Esophagus squamous epithelium (tissue), 5 donors: ENCODE data around the gene GPR78. TPM values are rescaled to one million over a fixed set of nuclear protein-coding genes. Genes with fewer than 3 reads are reported as not detected.

Source experiments
- DNase-seq: peaks from one replicate; lab custom pipeline; 2025; lab: John Stamatoyannopoulos, UW
- H3K27ac ChIP-seq, 4 donors: fragments of 200-600 bp; sonication (generic); one replicate each; pipeline ENCODE4 v1.5.1; 2016 to 2019; ENCODE audit warnings: mild to moderate bottlenecking in 1 of 4
- H3K27me3 ChIP-seq, 4 donors: fragments of 200-600 bp; sonication (generic); 1 replicate in 3 of 4; 2 replicates in 1 of 4; pipeline versions ENCODE4 v1.5.1 to v1.6.0; 2017 to 2021; ENCODE audit warnings: antibody characterized with exemption in 1 of 4
- H3K36me3 ChIP-seq, 3 donors: fragments of 200-600 bp; sonication (generic); one replicate each; pipeline ENCODE4 v1.5.1; 2016 to 2019
- H3K4me1 ChIP-seq, 3 donors: fragments of 200-600 bp; sonication (generic); one replicate each; pipeline ENCODE4 v1.5.1; 2017 to 2019
- H3K4me3 ChIP-seq, 4 donors: fragments of 200-600 bp; sonication (generic); 1 replicate in 3 of 4; 2 replicates in 1 of 4; pipeline ENCODE4 v1.5.1; 2016 to 2019; ENCODE audit warnings: mild to moderate bottlenecking in 2 of 4, moderate library complexity in 1 of 4
- H3K9me3 ChIP-seq, 3 donors: fragments of 200-600 bp; sonication (generic); one replicate each; pipeline ENCODE4 v1.5.1; 2016 to 2019
- POLR2A ChIP-seq, 4 donors: fragments of 450-650 bp; IDR thresholded peaks; one replicate each; pipeline ENCODE4 v1.6.1; 2017; ENCODE audit warnings: antibody characterized with exemption in 4 of 4, mild to moderate bottlenecking in 4 of 4, moderate library complexity in 3 of 4
- WGBS, 2 donors: methylation state at CpG; one replicate each; pipeline ENCODE4 v1.1.5; 2018; 5-methylcytosine and 5-hydroxymethylcytosine counted together
- intact Hi-C: fragments of 100-400 bp; cut with DNase I; formaldehyde crosslinking; loops from one replicate; pipeline ENCODE4 v1.15.0; 2022
- total RNA-seq, 4 donors: library from RNA; depleted of rRNA; stranded (reverse); fragments of >200 nt; gene quantifications; one replicate each; pipeline ENCODE4 v1.1.0, GENCODE V29; 2016
- TF ChIP-seq, protein P1 (sequence below), 6 experiments: fragments of 450-650 bp in 4 of 6; fragments of 200-600 bp in 2 of 6; sonication (generic) in 2 of 6; IDR thresholded peaks; one replicate each; pipeline ENCODE4 v1.5.1; 2016 to 2019; ENCODE audit warnings: antibody characterized with exemption in 6 of 6, mild to moderate bottlenecking in 4 of 6, moderate library complexity in 4 of 6
- donor health status: DM: yes; HTN: yes; CAD: no.

The GPR78 gene
- total RNA-seq, 4 donors from 2014 or later = 2.5 to 8.3 (median 3.1) TPM

DNA sequence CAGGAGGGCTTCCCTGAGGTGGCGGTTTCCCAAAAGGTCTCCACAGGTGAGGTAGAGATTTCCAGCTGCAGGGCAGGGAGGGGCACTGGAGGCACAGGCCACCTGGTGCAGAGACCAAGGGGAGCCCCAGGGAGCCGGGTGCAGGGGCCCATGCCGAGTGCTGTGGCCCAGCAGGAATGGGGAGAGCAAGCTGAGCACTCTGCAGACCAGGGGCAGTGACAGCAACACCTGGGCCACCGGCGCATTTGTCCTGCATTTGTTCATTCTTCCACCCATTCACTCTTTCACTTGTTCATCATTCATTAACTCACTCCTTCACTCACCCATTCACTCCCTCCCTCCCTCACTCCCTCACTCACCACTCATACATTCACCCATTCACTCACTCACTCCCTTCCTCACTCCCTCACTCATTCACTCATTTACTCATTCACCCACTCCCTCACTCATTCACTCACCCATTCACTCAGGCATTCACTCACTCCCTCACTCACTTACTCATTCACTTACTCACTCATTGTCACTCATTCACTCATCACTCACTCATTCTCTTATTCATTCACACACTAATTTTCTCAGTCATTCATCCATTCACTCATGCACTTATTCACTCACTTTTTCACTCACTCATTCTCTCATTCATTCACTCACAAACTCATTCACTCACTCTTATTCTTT lies 28.7 kb downstream of the GPR78 start:
- no peak for DNase-seq
- intact Hi-C loops = loop anchor here (10.0 kb wide), 1 partner anchor 306 kb away; no protein-coding TSS in a partner anchor
- WGBS, 2 donors = 68 to 71% methylated on average over 4 of the region's 5 CpGs
- Histone ChIP-seq H3K4me1 (peaks cover 0 to 13% (median 5%) of the 10 kb centered on the region in 3 donors), H3K36me3 (no peaks in the 10 kb centered on the region), H3K9me3 (no peaks in the 10 kb centered on the region), H3K27me3 (peaks cover 0 to 26% (median 0%) of the 10 kb centered on the region in 4 donors), H3K27ac (no peak overlapping the region), H3K4me3 (no peak overlapping the region)
- TF ChIP-seq, protein P1, sequence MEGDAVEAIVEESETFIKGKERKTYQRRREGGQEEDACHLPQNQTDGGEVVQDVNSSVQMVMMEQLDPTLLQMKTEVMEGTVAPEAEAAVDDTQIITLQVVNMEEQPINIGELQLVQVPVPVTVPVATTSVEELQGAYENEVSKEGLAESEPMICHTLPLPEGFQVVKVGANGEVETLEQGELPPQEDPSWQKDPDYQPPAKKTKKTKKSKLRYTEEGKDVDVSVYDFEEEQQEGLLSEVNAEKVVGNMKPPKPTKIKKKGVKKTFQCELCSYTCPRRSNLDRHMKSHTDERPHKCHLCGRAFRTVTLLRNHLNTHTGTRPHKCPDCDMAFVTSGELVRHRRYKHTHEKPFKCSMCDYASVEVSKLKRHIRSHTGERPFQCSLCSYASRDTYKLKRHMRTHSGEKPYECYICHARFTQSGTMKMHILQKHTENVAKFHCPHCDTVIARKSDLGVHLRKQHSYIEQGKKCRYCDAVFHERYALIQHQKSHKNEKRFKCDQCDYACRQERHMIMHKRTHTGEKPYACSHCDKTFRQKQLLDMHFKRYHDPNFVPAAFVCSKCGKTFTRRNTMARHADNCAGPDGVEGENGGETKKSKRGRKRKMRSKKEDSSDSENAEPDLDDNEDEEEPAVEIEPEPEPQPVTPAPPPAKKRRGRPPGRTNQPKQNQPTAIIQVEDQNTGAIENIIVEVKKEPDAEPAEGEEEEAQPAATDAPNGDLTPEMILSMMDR (IDR thresholded peaks at IDR 0.05) = no peak
- TF ChIP-seq POLR2A (IDR thresholded peaks at IDR 0.05) = no peak

DNA sequence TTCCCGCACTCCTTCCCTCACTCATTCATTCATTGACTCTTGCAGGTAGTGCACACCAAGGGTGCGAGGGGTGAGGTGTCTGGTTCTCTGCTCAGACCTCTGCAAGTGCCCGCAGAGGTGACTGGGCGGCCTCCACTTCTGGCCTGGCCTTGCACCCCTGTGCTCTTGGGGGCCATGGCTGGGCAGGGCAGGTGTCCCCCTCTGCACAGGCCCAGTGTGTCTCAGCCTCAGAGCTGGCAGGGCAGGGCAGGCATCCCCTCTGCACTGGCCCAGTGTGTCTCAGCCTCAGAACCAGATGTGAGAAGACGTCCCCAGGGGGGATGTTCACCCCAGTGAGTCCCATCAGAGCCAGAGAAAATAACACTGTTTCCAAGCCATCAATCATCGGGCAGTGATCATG lies 29.2 kb downstream of the GPR78 start:
- no peak for DNase-seq
- 87 to 100% methylated on average over 1 to 5 of the region's 6 CpGs for WGBS, 2 donors
- H3K4me3 ChIP-seq = no peak overlapping the region
- H3K27ac ChIP-seq = no peak overlapping the region
- H3K4me1 ChIP-seq = peaks cover 0 to 13% (median 5%) of the 10 kb centered on the region in 3 donors
- TF ChIP-seq POLR2A (IDR thresholded peaks at IDR 0.05) = no peak
- TF ChIP-seq, protein P1 (IDR thresholded peaks at IDR 0.05) = no peak
- H3K27me3 ChIP-seq = peaks cover 0 to 24% (median 0%) of the 10 kb centered on the region in 4 donors
- H3K9me3 ChIP-seq = no peaks in the 10 kb centered on the region
- H3K36me3 ChIP-seq = no peaks in the 10 kb centered on the region
- intact Hi-C loops = loop anchor here (10.0 kb wide), 1 partner anchor 305 kb away; no protein-coding TSS in a partner anchor

DNA sequence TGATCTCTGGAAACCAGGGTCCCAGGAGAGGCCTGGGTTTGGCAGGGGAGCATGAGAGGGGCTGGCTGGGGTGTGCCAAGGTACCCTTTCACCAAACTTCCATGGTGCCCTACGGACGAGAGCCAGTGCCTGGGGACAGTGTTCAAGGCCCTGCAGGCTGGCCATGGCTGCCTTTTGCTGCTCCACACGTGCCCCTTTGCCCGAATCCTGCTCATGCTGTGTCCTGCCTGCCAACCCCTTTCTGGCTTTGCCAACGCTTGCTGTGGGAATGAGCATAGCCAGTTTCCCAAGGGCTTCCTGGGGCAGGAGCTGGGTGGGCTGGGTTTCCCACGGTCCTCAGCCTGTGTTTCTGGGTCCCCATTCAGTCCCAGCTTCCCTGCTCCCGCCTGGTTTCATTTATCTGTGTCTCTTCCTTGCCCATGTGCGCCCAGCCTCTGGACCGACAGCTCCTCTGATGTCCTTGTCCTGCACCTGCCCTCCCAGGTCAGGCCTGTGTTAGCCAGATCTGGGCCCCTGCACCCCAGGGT lies 29.7 kb downstream of the GPR78 start:
- intact Hi-C loops = loop anchor here (10.0 kb wide), 1 partner anchor 305 kb away; no protein-coding TSS in a partner anchor
- WGBS, 2 donors = 35 to 42% methylated on average over 2 to 7 of the region's 9 CpGs
- peaks cover 0 to 24% (median 0%) of the 10 kb centered on the region in 4 donors for H3K27me3 ChIP-seq
- H3K36me3 ChIP-seq = no peaks in the 10 kb centered on the region
- TF ChIP-seq, protein P1 (IDR thresholded peaks at IDR 0.05) = no peak
- TF ChIP-seq POLR2A (IDR thresholded peaks at IDR 0.05) = no peak
- H3K4me1 ChIP-seq = peaks cover 0 to 13% (median 5%) of the 10 kb centered on the region in 3 donors
- H3K27ac ChIP-seq = no peak overlapping the region
- H3K4me3 ChIP-seq = no peak overlapping the region
- no peak for DNase-seq
- H3K9me3 ChIP-seq = no peaks in the 10 kb centered on the region

DNA sequence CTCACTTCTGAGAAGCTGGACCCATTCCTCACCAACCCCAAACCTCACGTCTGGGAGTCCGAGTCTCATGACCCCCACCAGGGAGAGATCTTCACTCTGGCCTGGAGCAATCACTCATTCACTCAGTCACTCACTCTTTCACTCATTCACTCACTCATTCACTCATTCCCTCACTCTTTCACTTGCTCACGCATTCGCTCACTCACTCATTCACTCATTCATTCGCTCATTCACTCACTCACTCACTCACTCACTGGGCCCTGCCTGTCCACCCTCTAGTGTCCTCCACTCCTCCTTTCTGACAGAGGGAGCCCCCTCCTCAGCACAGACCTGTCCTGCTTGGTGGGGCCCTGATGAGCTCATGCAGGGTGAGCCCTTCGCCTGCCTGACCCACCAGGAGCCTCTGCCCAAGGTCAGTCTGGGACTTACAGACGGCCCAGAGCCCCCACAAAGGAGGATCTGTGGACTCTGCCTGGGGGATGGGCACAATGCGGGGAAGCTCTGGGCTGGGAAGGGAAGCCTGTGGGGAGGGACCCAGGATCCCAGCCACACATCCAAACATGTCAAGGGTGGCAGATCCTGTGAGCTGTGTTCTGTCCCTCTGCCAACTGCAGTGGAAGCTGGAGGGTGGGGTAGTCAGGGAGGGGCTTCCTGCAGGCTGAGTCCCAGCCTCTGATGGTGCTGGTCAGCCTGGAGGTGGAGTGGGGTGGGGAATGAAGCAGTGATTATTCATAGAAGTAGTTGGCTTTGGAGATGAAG lies 30.8 kb downstream of the GPR78 start:
- Histone ChIP-seq H3K36me3 (no peaks in the 10 kb centered on the region), H3K9me3 (no peaks in the 10 kb centered on the region), H3K27ac (no peak overlapping the region), H3K4me1 (peaks cover 0 to 13% (median 5%) of the 10 kb centered on the region in 3 donors), H3K4me3 (no peak overlapping the region), H3K27me3 (peaks cover 0 to 24% (median 0%) of the 10 kb centered on the region in 4 donors)
- no peak for DNase-seq
- intact Hi-C loops = no loop called here
- 74 to 83% methylated on average over 5 to 6 of the region's 8 CpGs for WGBS, 2 donors
- TF ChIP-seq, protein P1 (IDR thresholded peaks at IDR 0.05) = no peak
- TF ChIP-seq POLR2A (IDR thresholded peaks at IDR 0.05) = no peak
